HG02970 (cell line): ENCODE data around the gene FLNB.
"Not testable (repeated sequence)": the region's sequence is repeated elsewhere in the genome, so short reads cannot be mapped to it uniquely, and the experiment has no call there.

Experiments used
- ATAC-seq: cut with Tn5 transposase; IDR thresholded peaks from one replicate; pipeline ENCODE4 v1.9.1; 2021; ENCODE audit warnings: mild to moderate bottlenecking, moderate library complexity, moderate number of reproducible peaks; ENCODE audit not compliant: unreplicated experiment, low FRiP score

FLNB gene

GRCh38 chr3:58051196-58051595 lies 43.0 kb downstream of the FLNB start:
- ATAC-seq, result no peak

GRCh38 chr3:58051658-58052261 lies 43.5 kb downstream of the FLNB start:
- not testable (repeated sequence) for ATAC-seq

GRCh38 chr3:58052373-58053273 lies 44.4 kb downstream of the FLNB start:
- ATAC-seq, result no peak

GRCh38 chr3:58054652-58055051 lies 46.4 kb downstream of the FLNB start:
- no peak for ATAC-seq

GRCh38 chr3:58055314-58055713 lies 47.1 kb downstream of the FLNB start:
- no peak for ATAC-seq

- not testable (repeated sequence) for ATAC-seq
These were observed 47.7 kb downstream of the FLNB start for GRCh38 chr3:58055891-58056290.

GRCh38 chr3:58058361-58059263 lies 50.4 kb downstream of the FLNB start:
- ATAC-seq, result no peak

- ATAC-seq, result no peak
These were observed 51.4 kb downstream of the FLNB start for GRCh38 chr3:58059349-58060321.

- no peak for ATAC-seq
These were observed 54.2 kb downstream of the FLNB start for GRCh38 chr3:58062472-58062871.

GRCh38 chr3:58063022-58063815 lies 55.0 kb downstream of the FLNB start:
- no peak for ATAC-seq

GRCh38 chr3:58064923-58065638 lies 56.9 kb downstream of the FLNB start:
- ATAC-seq, result no peak

GRCh38 chr3:58065700-58066167 lies 57.5 kb downstream of the FLNB start:
- no peak for ATAC-seq

- no peak for ATAC-seq
These were observed 58.6 kb downstream of the FLNB start for GRCh38 chr3:58066842-58067241.

GRCh38 chr3:58068122-58068809 lies 60.0 kb downstream of the FLNB start:
- ATAC-seq, result no peak

GRCh38 chr3:58071480-58071971 lies 63.3 kb downstream of the FLNB start:
- ATAC-seq, result no peak

- no peak for ATAC-seq
These were observed 64.0 kb downstream of the FLNB start for GRCh38 chr3:58072052-58072762.

- ATAC-seq, result no peak
These were observed 64.5 kb downstream of the FLNB start for GRCh38 chr3:58072763-58073130.
